ENCODE data around the gene N4BP3. TPM values are rescaled to one million over a fixed set of nuclear protein-coding genes. Genes with fewer than 3 reads are reported as not detected.

N4BP3 gene, protein sequence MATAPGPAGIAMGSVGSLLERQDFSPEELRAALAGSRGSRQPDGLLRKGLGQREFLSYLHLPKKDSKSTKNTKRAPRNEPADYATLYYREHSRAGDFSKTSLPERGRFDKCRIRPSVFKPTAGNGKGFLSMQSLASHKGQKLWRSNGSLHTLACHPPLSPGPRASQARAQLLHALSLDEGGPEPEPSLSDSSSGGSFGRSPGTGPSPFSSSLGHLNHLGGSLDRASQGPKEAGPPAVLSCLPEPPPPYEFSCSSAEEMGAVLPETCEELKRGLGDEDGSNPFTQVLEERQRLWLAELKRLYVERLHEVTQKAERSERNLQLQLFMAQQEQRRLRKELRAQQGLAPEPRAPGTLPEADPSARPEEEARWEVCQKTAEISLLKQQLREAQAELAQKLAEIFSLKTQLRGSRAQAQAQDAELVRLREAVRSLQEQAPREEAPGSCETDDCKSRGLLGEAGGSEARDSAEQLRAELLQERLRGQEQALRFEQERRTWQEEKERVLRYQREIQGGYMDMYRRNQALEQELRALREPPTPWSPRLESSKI
- 0.32 and 0.38 TPM in 2 replicates for total RNA-seq (2014; rRNA removed; shearing (Covaris generic))
- polyA plus RNA-seq (2016; fragmentation: Nextera tagmentation; extraction: Ambion mirVana), result 0.09 and 0.16 TPM in 2 replicates

DNA sequence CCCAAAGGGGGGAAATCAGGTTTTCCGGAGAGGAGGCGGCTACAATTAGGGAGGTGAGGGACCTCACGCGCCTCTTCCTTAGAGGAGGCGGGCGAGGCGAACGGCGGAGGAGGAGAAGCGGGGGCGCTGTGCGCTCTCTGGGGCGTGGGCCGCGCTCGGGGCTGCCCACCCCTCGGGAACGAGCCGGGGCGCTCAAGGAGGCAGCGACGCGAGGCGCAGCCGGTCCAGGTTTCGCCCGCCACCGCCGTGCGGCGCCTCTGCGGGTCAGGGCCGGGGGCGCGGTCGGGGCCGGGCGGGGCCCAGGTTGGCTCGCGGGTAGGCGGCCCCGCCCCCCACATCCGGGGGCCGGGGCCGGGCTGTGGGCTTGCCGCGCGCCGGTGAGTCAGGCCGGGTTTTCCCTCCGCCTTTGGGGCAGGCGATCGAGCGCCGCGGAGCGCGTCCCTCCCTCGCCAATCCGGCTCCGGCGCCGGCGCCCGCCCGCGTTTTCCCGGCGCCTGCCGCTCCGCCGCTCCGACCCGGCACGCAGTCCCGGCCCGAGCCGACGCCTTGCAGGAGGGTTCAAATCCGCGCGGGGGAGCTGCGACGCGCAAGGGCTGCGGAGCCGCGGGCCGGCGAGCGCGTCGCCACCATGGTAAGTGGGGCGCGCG lies at the start of gene N4BP3:
Gene N4BP3, plus strand, starts transcription at position 392 of the 647 bp plus-strand sequence. CDS start 6,052 bp downstream, outside the sequence.
- H3F3A ChIP-seq (ENCODE audit: insufficient read depth), result peaks cover 10% of the 10 kb centered on the region
- H3K4me3 ChIP-seq, result peak within 1 kb of the TSS; percentile 50
- no peaks in the 10 kb centered on the region for H3K36me3 ChIP-seq (ENCODE audit: low read depth)
- in situ Hi-C loops (cut with MboI), result no loop called here
- peak; percentile 81 for DNase-seq
- no peak within 1 kb of the TSS for H3K27ac ChIP-seq
- no peaks in the 10 kb centered on the region for H3K79me2 ChIP-seq (ENCODE audit: insufficient read depth)
- H3K4me1 ChIP-seq (ENCODE audit: insufficient read depth), result no peaks in the 10 kb centered on the region
- no peak within 1 kb of the TSS for H3K9ac ChIP-seq
- peak within 1 kb of the TSS; percentile 3 for H2AFZ ChIP-seq
- H3K4me2 ChIP-seq (ENCODE audit: unreplicated experiment), result peak within 1 kb of the TSS; percentile 33
- WGBS, 2 experiments (ENCODE audit: low coverage in 1 of 2, low lambda C conversion rate in 2 of 2, missing lambda C conversion rate in 2 of 2), result 3 to 4% methylated on average over 39 to 45 of the region's 96 CpGs
- peaks cover 21% of the 10 kb centered on the region for H3K27me3 ChIP-seq (replicated peaks; ENCODE audit: insufficient read depth)
- no peak for TF ChIP-seq EZH2 (IDR thresholded peaks at IDR 0.05; ENCODE audit: insufficient read depth, poor library complexity, severe bottlenecking)
- no peak for TF ChIP-seq EZH2phosphoT487 (IDR thresholded peaks at IDR 0.05; ENCODE audit: insufficient read depth, low read depth)
- no peaks in the 10 kb centered on the region for H4K20me1 ChIP-seq (ENCODE audit: insufficient read depth)
- no peaks in the 10 kb centered on the region for H3K9me2 ChIP-seq (ENCODE audit: insufficient read depth)
- no peaks in the 10 kb centered on the region for H3K9me3 ChIP-seq (ENCODE audit: low read depth)

DNA sequence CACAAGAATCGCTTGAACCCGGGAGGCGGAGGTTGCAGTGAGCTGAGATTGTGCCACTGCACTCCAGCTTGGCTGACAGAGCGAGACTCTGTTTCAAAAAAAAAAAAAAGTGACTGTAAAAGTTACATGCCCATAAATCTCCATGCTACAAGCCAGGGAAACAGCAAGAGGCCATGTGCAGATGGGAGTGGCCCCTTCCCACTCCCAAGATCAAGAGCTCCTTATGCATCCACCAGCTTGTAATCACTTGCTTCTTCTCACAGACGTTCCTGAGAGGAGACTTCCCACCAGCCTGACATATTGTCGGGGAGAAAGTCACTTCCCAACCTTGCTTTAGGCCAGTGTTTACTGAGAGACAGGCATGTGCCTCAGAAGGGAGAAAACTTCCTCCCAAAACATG lies 45.6 kb upstream of the N4BP3 start:
- TF ChIP-seq EZH2 (IDR thresholded peaks at IDR 0.05; ENCODE audit: insufficient read depth, poor library complexity, severe bottlenecking) (no peak), EZH2phosphoT487 (IDR thresholded peaks at IDR 0.05; ENCODE audit: insufficient read depth, low read depth) (no peak)
- Histone ChIP-seq H4K20me1 (ENCODE audit: insufficient read depth) (no peaks in the 10 kb centered on the region), H3K9me2 (ENCODE audit: insufficient read depth) (no peaks in the 10 kb centered on the region), H3K27me3 (replicated peaks; ENCODE audit: insufficient read depth) (peaks cover 16% of the 10 kb centered on the region), H3K4me3 (no peak overlapping the region), H3K36me3 (ENCODE audit: low read depth) (no peaks in the 10 kb centered on the region), H3K4me2 (ENCODE audit: unreplicated experiment) (no peak overlapping the region), H3K79me2 (ENCODE audit: insufficient read depth) (no peaks in the 10 kb centered on the region), H3K27ac (no peak overlapping the region), H3K4me1 (ENCODE audit: insufficient read depth) (no peaks in the 10 kb centered on the region), H3K9ac (no peak overlapping the region), H3F3A (ENCODE audit: insufficient read depth) (no peaks in the 10 kb centered on the region), H3K9me3 (ENCODE audit: low read depth) (no peaks in the 10 kb centered on the region), H2AFZ (no peak overlapping the region)
- in situ Hi-C loops (cut with MboI), result no loop called here
- DNase-seq, result no peak
- WGBS, 2 experiments (ENCODE audit: low coverage in 1 of 2, low lambda C conversion rate in 2 of 2, missing lambda C conversion rate in 2 of 2), result 0 to 2% methylated on average over 6 of the region's 6 CpGs

DNA sequence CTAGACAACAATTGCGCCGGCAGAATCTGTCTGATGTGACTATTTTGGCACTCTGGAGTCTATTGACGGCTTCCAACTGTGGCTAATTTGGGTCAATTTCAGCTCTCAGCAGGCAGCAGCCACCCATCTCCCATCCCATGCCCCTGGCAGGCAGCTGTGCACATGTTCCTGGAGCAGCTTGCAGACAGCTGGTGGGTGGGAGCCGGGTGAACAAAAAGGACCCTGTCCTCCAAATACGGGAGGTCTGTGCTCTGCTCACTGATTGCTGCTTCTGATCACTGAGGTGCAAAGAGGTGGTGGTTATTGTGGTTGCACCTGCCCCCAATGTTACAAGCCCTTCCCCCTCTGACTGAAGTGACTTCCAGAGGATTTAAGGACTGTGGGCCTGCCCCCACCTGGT lies 45.0 kb upstream of the N4BP3 start:
- no peak for DNase-seq
- in situ Hi-C loops (cut with MboI), result no loop called here
- H2AFZ ChIP-seq, result no peak overlapping the region
- H3K4me1 ChIP-seq (ENCODE audit: insufficient read depth), result no peaks in the 10 kb centered on the region
- no peak for TF ChIP-seq EZH2phosphoT487 (IDR thresholded peaks at IDR 0.05; ENCODE audit: insufficient read depth, low read depth)
- no peak for TF ChIP-seq EZH2 (IDR thresholded peaks at IDR 0.05; ENCODE audit: insufficient read depth, poor library complexity, severe bottlenecking)
- H3K4me3 ChIP-seq, result no peak overlapping the region
- no peak overlapping the region for H3K27ac ChIP-seq
- no peaks in the 10 kb centered on the region for H3K36me3 ChIP-seq (ENCODE audit: low read depth)
- no peaks in the 10 kb centered on the region for H3F3A ChIP-seq (ENCODE audit: insufficient read depth)
- no peaks in the 10 kb centered on the region for H3K9me2 ChIP-seq (ENCODE audit: insufficient read depth)
- H3K27me3 ChIP-seq (replicated peaks; ENCODE audit: insufficient read depth), result peaks cover 10% of the 10 kb centered on the region
- H3K9me3 ChIP-seq (ENCODE audit: low read depth), result no peaks in the 10 kb centered on the region
- no peaks in the 10 kb centered on the region for H3K79me2 ChIP-seq (ENCODE audit: insufficient read depth)
- H3K4me2 ChIP-seq (ENCODE audit: unreplicated experiment), result no peak overlapping the region
- H3K9ac ChIP-seq, result no peak overlapping the region
- H4K20me1 ChIP-seq (ENCODE audit: insufficient read depth), result no peaks in the 10 kb centered on the region
- WGBS, 2 experiments (ENCODE audit: low coverage in 1 of 2, low lambda C conversion rate in 2 of 2, missing lambda C conversion rate in 2 of 2), result 7 to 8% methylated on average over 5 of the region's 5 CpGs

DNA sequence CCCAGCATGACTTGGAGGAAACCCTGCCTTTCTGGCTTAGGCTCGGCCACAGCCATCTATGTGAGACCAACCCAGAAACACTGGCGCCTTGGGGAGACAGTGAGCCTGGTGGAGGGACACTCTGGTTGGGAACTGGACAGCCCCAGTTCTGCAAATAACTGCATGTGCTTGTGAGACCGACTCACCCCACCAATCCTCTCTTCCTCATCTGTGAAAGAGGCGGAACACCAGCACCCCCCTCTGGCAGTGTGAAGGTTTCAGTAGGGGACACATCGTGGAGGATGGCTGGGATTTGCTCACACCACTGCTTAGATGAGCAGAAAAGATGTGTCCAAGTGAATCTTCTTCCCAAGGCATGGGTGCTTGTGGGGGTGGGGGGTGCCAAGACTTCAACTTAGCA lies 43.4 kb upstream of the N4BP3 start:
- in situ Hi-C loops (cut with MboI), result no loop called here

More for the DNA sequence above, 43.4 kb upstream of the N4BP3 start:
- H3K27ac ChIP-seq, result no peak overlapping the region
- H4K20me1 ChIP-seq (ENCODE audit: insufficient read depth), result no peaks in the 10 kb centered on the region
- no peaks in the 10 kb centered on the region for H3K9me2 ChIP-seq (ENCODE audit: insufficient read depth)
- no peaks in the 10 kb centered on the region for H3K36me3 ChIP-seq (ENCODE audit: low read depth)
- H3K9me3 ChIP-seq (ENCODE audit: low read depth), result no peaks in the 10 kb centered on the region
- H3F3A ChIP-seq (ENCODE audit: insufficient read depth), result no peaks in the 10 kb centered on the region
- H3K4me3 ChIP-seq, result no peak overlapping the region
- H3K4me1 ChIP-seq (ENCODE audit: insufficient read depth), result no peaks in the 10 kb centered on the region
- TF ChIP-seq EZH2phosphoT487 (IDR thresholded peaks at IDR 0.05; ENCODE audit: insufficient read depth, low read depth), result no peak
- 44 to 54% methylated on average over 5 of the region's 5 CpGs for WGBS, 2 experiments (ENCODE audit: low coverage in 1 of 2, low lambda C conversion rate in 2 of 2, missing lambda C conversion rate in 2 of 2)
- peaks cover 15% of the 10 kb centered on the region for H3K27me3 ChIP-seq (replicated peaks; ENCODE audit: insufficient read depth)
- DNase-seq, result peak; percentile 50
- H2AFZ ChIP-seq, result no peak overlapping the region
- no peak overlapping the region for H3K9ac ChIP-seq
- H3K4me2 ChIP-seq (ENCODE audit: unreplicated experiment), result no peak overlapping the region
- H3K79me2 ChIP-seq (ENCODE audit: insufficient read depth), result no peaks in the 10 kb centered on the region

Data from GM23248 (cell line).